GM12801 (cell line): ENCODE measurements around the gene CDKN1A.

Source experiments
- CTCF ChIP-seq: IDR thresholded peaks from one replicate; pipeline ENCODE4 v1.5.1; 2011; ENCODE audit warnings: control low read depth; ENCODE audit not compliant: insufficient read length; ENCODE audit errors: extremely low read depth

CDKN1A gene

GRCh38 chr6:36688739-36689075 is 10.2 kb downstream of the CDKN1A start:
- no peak for TF ChIP-seq CTCF

DNA sequence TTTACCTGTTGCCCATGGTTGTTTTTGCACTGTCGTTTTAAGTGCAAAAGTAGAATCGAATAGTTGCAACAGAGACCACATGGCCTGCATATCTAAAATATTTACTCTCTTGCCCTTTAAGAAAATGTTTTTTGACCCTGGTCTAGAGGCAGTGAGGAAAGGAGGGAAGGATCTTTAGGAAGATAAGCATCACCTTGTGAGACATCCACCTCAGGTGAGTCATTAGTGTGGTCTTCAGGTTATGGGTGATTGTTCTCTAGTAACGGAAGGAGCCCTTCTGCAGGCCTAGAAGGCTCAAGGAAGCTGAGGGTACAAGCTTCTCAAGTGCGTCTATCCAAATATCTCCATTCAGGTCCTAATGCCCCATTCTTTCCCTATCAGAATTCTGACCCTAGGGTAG is 12.5 kb downstream of the CDKN1A start:
- no peak for TF ChIP-seq CTCF

- TF ChIP-seq CTCF: no peak
Measured at GRCh38 chr6:36691612-36692011, 13.1 kb downstream of the CDKN1A start.

- TF ChIP-seq CTCF: no peak
Measured at GRCh38 chr6:36692220-36692619, 13.7 kb downstream of the CDKN1A start.

DNA sequence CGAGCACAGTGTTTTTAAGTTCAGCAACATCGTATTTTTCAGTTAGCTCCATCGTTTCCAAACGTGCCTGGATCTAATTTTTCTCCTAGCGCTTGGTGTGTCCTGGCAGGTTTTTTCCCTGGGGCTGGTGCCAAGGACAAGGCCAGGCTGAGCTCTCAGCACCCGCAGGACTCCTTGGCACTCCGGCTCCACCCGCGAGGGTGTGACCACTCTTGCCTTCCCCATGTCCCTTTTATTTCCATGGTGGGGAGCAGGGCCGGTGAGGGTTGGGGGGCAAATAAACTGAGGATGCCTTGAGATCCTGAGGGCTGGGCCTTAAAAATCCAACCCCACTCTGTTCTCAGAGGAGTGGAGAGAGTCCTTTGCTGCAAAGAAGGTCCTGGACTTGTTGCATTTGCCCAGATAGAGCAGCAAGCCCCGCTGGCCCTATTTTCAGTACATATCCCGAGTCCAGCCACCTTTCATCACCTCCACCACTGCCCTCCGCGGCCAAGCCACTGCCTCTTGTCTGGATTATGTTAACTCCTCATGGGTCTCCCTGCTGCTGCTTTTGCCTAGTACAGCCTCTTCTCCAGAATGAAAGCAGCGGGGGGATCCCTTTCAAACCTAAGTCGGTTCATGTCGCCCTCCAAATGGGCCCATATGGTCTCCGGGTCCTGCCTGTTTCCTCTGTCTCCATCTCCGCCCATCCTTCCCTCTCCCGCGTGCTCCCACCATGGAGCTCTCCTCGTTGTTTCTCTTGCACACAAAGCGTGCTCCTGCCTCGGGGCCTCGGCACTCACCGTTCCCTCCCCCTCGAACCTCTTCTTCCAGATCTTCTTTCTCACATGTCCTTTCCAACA is 14.6 kb downstream of the CDKN1A start:
- no peak for TF ChIP-seq CTCF

DNA sequence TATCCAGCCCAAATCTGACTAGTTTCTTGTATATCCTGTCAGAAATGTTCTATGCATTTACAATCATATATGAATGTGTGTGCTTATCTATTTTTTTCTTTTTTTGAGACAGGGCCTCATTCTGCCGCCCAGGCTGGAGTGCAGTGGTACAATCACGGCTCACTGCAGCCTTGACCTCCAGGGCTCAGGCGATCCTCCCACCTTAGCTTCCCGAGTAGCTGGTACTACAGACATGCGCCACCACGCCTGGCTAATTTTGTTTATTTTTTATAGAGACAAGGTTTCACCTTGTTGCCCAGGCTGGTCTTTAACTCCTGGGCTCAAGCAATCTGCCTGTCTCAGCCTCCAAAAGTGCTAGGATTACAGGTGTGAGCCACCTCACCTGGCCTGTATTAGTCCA is 16.1 kb downstream of the CDKN1A start:
- TF ChIP-seq CTCF: no peak

DNA sequence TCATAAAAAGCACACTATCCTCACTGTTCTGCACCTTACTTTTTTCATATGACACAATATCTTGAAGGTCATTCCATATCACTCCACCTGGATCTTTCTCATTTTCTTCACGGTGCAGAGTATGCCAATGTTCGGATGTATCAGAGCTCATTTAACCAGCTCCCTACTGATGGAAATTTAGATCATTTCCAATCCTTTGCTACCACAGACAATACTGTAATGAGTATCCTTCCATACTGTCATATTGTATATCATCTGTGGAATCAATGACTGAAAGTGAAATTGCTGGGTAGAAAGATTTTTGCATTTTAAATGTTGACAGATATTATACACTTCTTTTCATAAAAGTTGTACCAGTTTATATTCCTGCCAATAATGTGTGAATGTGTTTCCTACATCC is 16.9 kb downstream of the CDKN1A start:
- TF ChIP-seq CTCF: no peak
